GM04503 (cell line): Measurements from ENCODE around the gene CHST15.

Experiments
- DNase-seq: peaks from one replicate; pipeline ENCODE4 v3.0.0-alpha.2; 2012; ENCODE audit warnings: low read depth

CHST15 gene

GRCh38 chr10:124011464-124011863, 81.9 kb downstream of the CHST15 start:
- DNase-seq: no peak

- no peak for DNase-seq
Measured at GRCh38 chr10:124010563-124011131, 82.8 kb downstream of the CHST15 start.

- DNase-seq: no peak
Measured at GRCh38 chr10:124010024-124010423, 83.4 kb downstream of the CHST15 start.

- no peak for DNase-seq
Measured at GRCh38 chr10:124009231-124010015, 84.0 kb downstream of the CHST15 start.

- DNase-seq: no peak
Measured at GRCh38 chr10:124008681-124009080, 84.7 kb downstream of the CHST15 start.

- no peak for DNase-seq
Measured at GRCh38 chr10:124008187-124008586, 85.2 kb downstream of the CHST15 start.

- DNase-seq: no peak
Measured at GRCh38 chr10:124007773-124008145, 85.6 kb downstream of the CHST15 start.

- DNase-seq: no peak
Measured at GRCh38 chr10:124007102-124007772, 86.2 kb downstream of the CHST15 start.

- no peak for DNase-seq
Measured at GRCh38 chr10:124006526-124006925, 86.9 kb downstream of the CHST15 start.

- DNase-seq: no peak
Measured at GRCh38 chr10:124005991-124006392, 87.4 kb downstream of the CHST15 start.

GRCh38 chr10:124005091-124005490, 88.3 kb downstream of the CHST15 start:
- no peak for DNase-seq

- DNase-seq: no peak
Measured at GRCh38 chr10:124004663-124005004, 88.8 kb downstream of the CHST15 start.

GRCh38 chr10:124003871-124004662, 89.3 kb downstream of the CHST15 start:
- DNase-seq: no peak

- no peak for DNase-seq
Measured at GRCh38 chr10:124003481-124003870, 89.9 kb downstream of the CHST15 start.

GRCh38 chr10:124003070-124003419, 90.4 kb downstream of the CHST15 start:
- no peak for DNase-seq

GRCh38 chr10:124002391-124003069, 90.9 kb downstream of the CHST15 start:
- no peak for DNase-seq

- DNase-seq: no peak
Measured at GRCh38 chr10:124001391-124002148, 91.8 kb downstream of the CHST15 start.

GRCh38 chr10:124000792-124001201, 92.6 kb downstream of the CHST15 start:
- no peak for DNase-seq

- DNase-seq: no peak
Measured at GRCh38 chr10:123999956-124000615, 93.3 kb downstream of the CHST15 start.

GRCh38 chr10:123999261-123999660, 94.1 kb downstream of the CHST15 start:
- no peak for DNase-seq
